H1 (cell line): ENCODE results near the gene WRAP73. TPM values are rescaled to one million over a fixed set of nuclear protein-coding genes. Genes with fewer than 3 reads are reported as not detected.

Experiments
- EZH2 ChIP-seq: fragments of 200-600 bp; sonication (generic); IDR thresholded peaks from 2 replicates; pipeline ENCODE4 v1.7.1; 2012; ENCODE audit warnings: low read depth, mild to moderate bottlenecking, moderate library complexity, low read length, inconsistent platforms; ENCODE audit not compliant: severe bottlenecking
- polyA plus RNA-seq, 7 experiments: library from polyadenylated mRNA; depleted of rRNA in 3 of 7; stranded (reverse) in 5 of 7; unstranded in 2 of 7; fragments of >200 nt in 5 of 7; fragments of 200-250 nt in 2 of 7; gene quantifications; 1 replicate in 5 of 7; 2 replicates in 1 of 7; 4 replicates in 1 of 7; pipeline versions ENCODE4 v1.2.1 to v1.2.3, GENCODE V29; 2011 to 2013; ENCODE audit warnings: missing spikeins in 2 of 7, mixed read lengths in 2 of 7
- total RNA-seq: library from RNA; stranded (reverse); fragmentation: NEBNext Ultra II Directional; extraction: Animal tissue kit (Norgen Biotek cat#: 25700); gene quantifications from 2 replicates; pipeline ENCODE4 v1.2.1, GENCODE V29; 2021

Gene WRAP73
- total and polyA plus RNA-seq, 2 of the 8 experiments (the other 6 are each of a cell fraction or from before 2014, with no cell fraction given): 30.3 to 50.7 TPM

DNA sequence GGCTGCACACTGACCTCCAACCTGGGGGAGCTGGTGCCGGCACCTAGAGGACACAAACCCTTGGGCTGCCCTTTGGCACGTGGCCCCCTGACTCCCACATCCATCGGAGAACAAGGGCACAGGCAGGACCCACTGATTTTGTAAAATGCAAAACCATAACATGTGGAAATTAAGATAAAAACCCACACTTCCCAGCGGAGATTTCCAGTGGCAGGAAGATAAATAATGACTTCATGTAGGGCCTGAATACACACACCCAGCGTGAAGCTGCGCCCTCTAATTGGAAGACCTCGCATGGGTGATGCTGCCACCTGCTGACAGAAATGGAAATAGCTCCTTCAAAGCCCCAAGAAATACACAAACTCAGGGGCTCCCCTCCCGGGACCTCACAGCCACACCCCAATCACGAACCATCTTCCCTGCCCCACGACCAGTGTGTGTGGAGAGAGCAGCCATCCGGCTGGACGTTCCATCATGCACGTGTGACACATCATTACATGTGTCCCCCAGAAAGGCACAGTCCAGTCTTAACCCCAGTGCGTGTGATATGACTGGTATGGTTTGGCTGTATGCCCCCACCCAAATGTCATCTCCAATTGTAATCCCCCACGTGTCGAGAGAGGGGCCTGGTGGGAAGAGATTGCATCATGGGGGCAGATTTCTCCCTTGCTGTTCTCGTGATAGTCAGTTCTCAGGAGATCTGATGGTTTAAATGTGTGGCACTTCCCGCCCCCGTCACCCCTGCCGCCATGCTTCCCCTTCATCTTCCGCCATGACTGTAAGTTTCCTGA is 30.8 kb downstream of the WRAP73 start (continued):
- no peak for TF ChIP-seq EZH2
- TF ChIP-seq, all 59 proteins: peak for 6
